HG03565 (cell line): Measurements from ENCODE around the gene KRT72.

Source experiments
- ATAC-seq: cut with Tn5 transposase; IDR thresholded peaks from one replicate; pipeline ENCODE4 v1.9.1; 2021; ENCODE audit warnings: mild to moderate bottlenecking, moderate library complexity; ENCODE audit not compliant: unreplicated experiment

The KRT72 gene

GRCh38 chr12:52600941-52601481, at the start of gene KRT72:
Gene KRT72, minus strand, starts transcription at chr12:52601463. Its CDS starts 11 bp downstream, at chr12:52601452.
- no peak for ATAC-seq

DNA sequence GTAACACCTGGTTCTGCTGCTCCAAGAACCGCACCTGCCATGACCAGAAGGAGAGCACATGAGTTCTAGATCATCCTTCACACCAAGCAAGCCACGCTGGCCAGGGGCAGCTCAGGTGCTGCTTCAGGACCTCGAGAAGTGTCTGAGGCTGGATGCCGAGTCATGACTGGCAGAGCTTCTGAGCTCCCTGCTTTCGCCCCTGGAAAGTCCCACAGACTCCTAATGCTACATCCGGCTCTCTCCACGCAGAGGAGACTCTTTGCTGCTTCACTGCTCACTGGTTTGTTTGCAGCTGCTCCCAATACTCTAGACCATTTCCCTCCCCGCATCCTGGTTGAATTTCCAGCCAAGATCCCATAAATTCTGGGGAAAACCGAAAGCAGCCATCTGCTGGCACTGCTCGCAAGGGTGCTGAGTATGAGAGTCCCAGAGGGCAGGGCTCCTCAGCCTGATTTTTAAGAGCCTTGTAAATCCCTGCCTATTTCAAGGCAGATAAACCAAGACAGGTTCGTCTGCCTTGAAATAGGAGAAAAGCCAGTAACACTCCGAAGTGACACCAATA, 49.3 kb upstream of the KRT72 start:
- ATAC-seq: no peak

GRCh38 chr12:52649066-52649465, 47.8 kb upstream of the KRT72 start:
- ATAC-seq: no peak

DNA sequence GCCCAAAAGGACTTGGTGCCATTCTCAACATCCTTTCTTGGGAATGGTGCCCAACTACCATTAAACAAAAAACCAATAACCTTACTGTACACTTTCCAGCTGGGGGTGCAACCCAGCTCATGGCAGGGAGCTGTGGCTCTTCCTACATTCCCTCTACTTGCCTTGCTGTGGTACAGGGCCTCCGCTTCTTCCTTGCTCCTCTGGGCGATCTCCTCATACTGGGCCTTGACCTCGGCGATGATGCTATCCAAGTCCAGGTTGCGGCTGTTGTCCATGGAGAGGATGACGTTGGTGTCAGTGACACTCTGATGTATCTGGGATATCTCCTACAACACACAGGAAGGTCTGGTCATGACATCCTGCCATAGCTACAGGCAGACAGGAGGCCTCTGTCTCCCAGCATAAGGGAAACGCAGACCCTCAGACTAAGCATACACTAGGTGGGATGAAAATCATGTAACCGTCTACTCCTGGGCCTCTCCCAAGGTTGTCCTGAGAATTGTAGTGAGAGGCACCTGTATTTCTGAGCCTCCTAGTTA, 46.8 kb upstream of the KRT72 start:
- no peak for ATAC-seq

GRCh38 chr12:52647601-52648000, 46.3 kb upstream of the KRT72 start:
- no peak for ATAC-seq

DNA sequence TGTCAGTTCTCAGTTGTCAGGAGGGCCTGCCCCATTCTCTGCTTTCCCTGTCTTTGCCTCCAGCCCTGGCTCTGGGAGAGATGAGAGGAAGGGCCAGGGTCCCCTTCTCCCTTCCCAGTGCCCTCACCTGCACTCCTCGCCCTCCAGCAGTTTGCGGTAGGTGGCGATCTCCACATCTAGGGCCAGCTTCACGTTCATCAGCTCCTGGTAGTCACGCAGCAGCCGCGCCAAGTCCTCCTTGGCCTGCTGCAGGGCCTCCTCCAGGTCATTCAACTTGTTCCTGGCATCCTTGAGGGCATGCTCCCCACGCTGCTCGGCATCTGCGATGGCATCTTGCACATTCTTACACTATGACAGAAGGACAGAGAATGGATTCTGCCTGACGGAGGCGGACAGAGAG, 45.4 kb upstream of the KRT72 start:
- ATAC-seq: no peak

DNA sequence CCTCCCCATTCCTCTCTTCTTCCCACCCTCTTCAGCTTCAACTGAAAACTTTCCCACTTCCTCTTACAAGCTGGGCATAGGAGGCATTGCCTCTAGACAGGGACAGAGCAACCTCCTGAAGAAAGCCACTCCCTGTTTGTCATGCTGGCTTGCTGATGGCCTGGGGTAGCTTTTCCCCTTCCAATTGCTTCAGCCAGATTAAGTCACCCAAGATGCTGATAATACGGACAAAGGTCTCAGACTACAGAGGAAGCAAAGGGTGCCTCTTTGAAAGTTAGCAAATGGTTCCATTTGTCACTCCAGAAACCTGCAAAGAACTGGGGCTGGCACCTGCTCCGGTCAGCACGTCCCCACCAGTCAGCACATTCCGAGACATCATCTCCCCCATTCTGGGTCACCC, 44.7 kb upstream of the KRT72 start:
- ATAC-seq: no peak

GRCh38 chr12:52645120-52645761, 44.0 kb upstream of the KRT72 start:
- no peak for ATAC-seq

DNA sequence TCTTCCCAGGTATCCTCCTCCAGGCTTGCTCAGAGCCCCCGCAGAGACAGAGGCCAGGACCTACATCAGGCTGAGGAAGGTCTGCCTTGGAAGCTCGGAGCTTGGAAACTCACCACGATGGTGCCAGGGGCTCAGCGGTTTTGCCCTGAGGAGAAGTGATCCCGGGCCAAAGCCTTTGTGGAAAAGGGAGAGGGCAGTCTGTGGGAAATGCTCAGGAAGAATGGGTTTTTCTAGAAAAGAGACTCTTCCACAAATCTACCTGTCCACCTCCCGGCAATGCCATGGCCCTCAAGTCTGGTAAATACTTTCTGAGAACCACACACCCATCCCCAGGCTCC, 42.8 kb upstream of the KRT72 start:
- ATAC-seq: no peak

DNA sequence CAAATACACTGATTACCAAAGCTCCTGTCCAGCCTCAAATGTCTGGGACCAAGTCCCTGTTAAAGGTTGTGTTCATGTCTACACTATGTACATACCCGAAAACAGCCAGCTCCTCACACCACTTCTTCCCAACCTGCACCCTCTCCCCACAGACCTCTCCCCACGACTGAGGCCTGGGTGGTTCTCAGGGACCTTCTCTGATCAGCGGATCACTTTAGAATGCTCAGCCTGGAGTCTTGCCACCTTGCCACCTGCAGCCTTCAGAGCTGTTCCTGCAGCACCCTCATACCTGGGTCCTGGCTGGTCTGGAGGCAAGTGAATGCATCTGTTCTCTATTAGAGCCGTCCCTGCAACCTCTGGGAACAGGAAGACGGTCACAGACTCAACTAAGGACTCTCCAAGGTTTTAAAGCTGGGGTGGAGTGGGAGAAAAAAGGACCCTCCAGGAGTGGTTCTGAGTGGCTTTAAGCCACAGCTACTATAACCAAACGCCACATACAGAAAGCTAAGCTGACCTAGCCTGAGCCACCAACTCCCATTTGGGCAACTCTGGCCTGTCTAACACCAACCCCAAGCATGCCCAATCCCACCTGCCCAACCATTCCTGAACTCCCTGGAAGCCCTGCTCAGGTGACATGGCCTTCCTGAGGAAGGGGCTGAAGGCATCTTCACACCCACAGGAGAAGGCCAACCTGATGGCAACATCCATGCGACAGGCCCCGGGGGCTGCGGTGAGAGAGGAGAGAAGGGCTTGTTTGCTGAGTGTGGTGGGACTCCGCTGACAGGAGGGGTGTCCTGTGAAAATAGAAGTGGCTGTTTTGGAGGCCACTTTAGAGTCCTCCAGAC, 42.2 kb upstream of the KRT72 start:
- no peak for ATAC-seq

- no peak for ATAC-seq
These were observed 40.2 kb upstream of the KRT72 start for GRCh38 chr12:52641468-52641867.

DNA sequence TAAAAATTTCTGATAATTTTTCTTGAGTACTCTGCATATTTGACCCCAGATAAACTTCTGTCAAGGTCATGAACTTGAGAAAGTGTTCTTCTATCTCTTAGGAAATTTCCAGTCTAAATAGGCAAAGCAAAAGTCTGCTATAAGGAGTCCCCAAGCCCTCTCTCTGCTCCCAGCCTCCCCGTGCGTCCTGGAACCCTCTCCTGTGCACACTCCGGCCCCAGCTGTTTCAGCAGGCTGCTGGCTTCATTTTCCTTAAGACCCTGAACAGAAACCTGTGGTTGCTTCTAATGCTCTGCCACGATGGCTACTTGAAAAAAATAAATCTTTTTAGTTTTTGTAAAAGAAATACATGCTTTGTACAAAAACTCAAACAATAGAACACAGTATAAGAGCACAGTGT, 36.0 kb upstream of the KRT72 start:
- ATAC-seq: no peak

DNA sequence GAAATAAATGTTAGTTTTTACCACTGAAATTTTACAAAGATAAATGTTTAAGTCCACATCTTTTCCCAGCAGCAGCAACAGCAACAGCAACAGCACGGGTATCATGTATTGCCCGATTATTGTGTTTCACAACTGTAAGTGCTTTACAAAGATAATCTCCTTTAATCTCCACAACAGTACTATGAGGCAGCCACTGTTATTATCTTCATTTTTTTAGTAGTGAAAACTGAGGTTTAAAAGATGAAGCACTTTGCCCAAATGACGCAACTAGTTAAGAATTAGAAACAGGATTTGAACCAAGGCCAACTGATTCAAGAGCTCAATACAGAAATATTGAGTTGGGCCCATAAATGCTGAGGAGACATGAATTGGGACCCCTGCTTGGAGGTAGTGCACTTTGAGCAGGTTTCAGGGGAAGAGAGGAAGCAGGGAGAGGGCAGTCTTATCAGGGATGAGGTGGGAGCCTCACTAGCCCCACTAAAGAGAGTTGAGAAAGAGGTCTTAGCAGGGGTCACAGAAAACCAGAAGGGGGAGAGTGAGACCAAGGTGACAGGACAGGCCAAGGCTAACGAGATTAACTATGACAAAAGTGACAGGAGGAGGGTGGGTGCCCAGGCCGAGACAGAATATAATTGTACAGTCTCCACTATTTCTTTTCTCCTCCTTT, 35.5 kb upstream of the KRT72 start:
- ATAC-seq: no peak

DNA sequence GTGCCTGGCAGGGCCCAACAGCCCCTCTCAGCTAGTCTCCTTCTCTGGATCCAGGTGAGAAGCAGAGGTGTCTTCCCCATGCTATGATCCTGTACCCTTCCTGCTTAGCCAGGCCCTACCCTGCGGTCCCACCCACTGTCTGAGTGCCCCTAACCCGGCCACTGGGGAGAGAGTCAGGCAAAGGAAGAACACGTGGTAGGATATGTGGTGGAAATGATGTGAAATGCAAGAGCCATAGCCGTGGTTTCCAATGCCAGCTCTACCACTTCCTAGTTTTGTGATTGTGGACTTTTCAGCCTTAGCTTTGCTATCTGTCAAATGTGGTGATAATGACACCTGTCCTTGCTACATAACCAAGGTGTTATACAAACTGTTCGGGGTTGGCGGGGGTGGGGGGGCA, 34.9 kb upstream of the KRT72 start:
- ATAC-seq: no peak

DNA sequence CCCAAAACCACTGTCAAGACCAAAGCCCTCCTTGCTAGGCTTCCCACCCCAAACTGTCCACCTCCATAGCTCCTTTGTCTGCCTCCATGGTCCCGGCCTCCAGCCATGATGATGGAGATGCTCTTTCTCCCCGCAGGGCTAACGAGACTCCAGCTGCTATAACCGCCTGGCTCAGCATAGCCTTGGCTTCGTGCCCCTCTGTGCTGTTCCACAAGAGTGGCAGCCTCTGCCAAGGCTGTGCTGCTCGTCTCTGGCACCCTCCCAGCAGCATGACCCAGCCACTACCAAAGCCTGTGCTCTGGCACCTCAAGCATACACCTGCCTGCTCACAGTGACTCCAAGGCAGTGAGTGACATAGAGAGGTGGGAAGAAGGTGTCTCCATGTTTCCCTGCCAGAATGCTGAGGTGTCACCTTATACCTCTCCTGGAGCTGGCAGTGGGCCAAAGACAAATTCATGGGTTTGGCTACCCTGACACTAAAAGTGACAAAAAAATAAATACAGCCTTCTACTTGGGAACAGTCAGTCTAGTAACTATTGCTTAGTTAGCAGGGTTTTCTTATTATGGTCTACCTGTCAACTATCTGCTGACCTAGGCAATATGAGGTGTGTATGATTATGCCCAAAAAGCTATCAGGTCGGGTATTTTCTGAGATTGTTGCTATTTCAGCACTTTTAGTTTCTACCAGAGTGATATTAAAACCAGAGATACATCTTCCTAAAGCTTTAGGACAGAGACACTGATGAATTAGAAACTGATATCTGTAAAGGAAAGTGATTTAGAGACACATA, 33.2 kb upstream of the KRT72 start:
- ATAC-seq: no peak

- ATAC-seq: no peak
These were observed 32.1 kb upstream of the KRT72 start for GRCh38 chr12:52633383-52633782.

DNA sequence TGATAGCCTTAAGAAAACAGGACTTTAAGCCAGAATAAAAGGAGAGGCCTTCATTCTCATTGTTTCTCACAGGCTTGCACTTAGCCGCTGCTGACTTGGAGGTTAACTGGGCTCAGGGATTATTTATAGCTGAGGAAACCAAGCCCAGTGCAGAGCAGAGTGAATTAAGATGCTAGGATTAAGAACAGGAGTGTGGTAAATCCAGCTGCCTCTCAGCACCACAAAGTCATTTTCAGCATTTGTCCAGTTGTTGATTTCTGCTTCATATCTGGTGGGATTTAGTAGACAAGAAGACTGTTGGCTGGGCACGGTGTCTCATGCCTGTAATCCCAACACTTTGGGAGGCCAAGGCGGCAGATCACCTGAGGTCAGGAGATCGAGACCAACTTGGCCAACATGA, 31.4 kb upstream of the KRT72 start:
- no peak for ATAC-seq

DNA sequence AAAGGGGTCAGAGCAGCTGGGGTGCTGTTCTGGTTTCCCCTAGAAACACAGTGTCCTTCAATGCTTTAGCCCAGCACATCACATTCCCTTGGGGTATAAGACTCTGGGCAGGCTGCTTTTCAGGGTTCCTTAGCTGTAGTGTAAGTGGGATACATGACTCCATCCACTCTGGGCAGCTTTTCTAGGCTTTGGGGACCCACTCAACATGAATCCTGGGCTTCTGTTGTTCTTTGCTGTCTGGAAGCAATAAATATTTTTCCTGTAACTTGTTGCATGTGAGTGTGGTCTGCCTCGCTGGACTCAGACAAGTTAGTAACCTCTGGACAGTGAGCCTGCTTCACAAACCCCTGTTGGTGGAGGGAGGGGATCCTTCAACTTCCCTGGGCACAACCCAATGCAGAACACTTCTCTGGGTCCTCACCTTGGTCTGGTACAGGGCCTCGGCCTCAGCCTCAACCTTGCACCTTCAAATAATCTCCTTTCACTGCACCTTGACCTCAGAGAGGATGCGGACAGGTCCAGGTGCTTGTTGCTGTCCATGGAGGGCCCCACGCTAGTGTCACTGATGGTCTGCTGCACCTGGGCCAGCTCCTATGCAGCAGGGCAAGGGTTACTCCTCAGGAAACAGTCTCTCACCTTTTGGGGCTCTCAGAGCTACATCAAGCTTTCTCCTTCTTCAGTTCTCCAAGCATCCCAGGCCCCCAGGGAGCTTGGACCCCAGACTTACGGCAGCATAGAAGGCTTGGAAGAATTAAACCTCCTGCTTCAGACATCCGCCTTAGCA, 30.6 kb upstream of the KRT72 start:
- ATAC-seq: no peak

DNA sequence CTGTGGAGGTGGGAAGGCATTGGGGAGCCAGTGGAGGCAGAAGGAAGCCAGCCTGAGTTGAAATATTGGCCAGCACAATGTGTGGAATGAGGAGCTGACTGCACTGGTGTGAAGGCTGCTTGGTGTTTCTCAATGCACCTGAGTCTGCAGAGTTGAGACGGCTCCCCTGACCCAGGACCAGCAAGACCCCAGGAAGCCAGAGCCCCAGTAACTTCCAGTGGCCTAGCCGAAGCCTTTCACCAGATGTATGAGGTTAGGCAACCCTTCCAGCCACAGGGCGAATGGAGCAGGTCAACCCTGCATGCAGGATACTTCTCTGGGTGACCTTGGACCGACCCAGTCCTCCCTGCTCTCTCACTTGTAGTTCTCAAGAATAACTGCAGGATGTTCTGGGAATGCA, 30.0 kb upstream of the KRT72 start:
- no peak for ATAC-seq
